ENCODE results near the gene STK38L.

STK38L gene

GRCh38 chr12:27319409-27319808 lies 75.3 kb downstream of the STK38L start:
- no peak for DNase-seq (ENCODE audit: low spot score)

GRCh38 chr12:27319848-27320247 lies 75.8 kb downstream of the STK38L start:
- DNase-seq (ENCODE audit: low spot score) = no peak

GRCh38 chr12:27324530-27324929 lies 80.4 kb downstream of the STK38L start:
- no peak for DNase-seq (ENCODE audit: low spot score)

GRCh38 chr12:27330846-27331245 lies 86.8 kb downstream of the STK38L start:
- DNase-seq (ENCODE audit: low spot score) = no peak

- no peak for DNase-seq (ENCODE audit: low spot score)
These were observed 87.3 kb downstream of the STK38L start for GRCh38 chr12:27331291-27331926.

- DNase-seq (ENCODE audit: low spot score) = no peak
These were observed 87.8 kb downstream of the STK38L start for GRCh38 chr12:27331927-27332324.

- no peak for DNase-seq (ENCODE audit: low spot score)
These were observed 88.3 kb downstream of the STK38L start for GRCh38 chr12:27332407-27332713.

- no peak for DNase-seq (ENCODE audit: low spot score)
These were observed 88.8 kb downstream of the STK38L start, which contains the start of gene BMAL2 for GRCh38 chr12:27332714-27333402. BMAL2 (plus strand) TSS chr12:27332836; CDS start chr12:27333073, 237 bp downstream.

- DNase-seq (ENCODE audit: low spot score) = no peak
These were observed 89.4 kb downstream of the STK38L start for GRCh38 chr12:27333403-27334009.

GRCh38 chr12:27334042-27334720 lies 90.1 kb downstream of the STK38L start:
- no peak for DNase-seq (ENCODE audit: low spot score)

- DNase-seq (ENCODE audit: low spot score) = no peak
These were observed 90.6 kb downstream of the STK38L start for GRCh38 chr12:27334721-27335082.

- no peak for DNase-seq (ENCODE audit: low spot score)
These were observed 91.5 kb downstream of the STK38L start for GRCh38 chr12:27335364-27336281.

GRCh38 chr12:27336282-27336653 lies 92.2 kb downstream of the STK38L start:
- no peak for DNase-seq (ENCODE audit: low spot score)

- DNase-seq (ENCODE audit: low spot score) = no peak
These were observed 93.3 kb downstream of the STK38L start for GRCh38 chr12:27337376-27337775.

- DNase-seq (ENCODE audit: low spot score) = no peak
These were observed 94.4 kb downstream of the STK38L start for GRCh38 chr12:27338473-27338872.

GRCh38 chr12:27340971-27341370 lies 96.9 kb downstream of the STK38L start:
- no peak for DNase-seq (ENCODE audit: low spot score)

GRCh38 chr12:27342536-27342935 lies 98.5 kb downstream of the STK38L start:
- no peak for DNase-seq (ENCODE audit: low spot score)

GRCh38 chr12:27343255-27344000 lies 99.3 kb downstream of the STK38L start:
- DNase-seq (ENCODE audit: low spot score) = no peak

GRCh38 chr12:27344246-27344645 lies 100.2 kb downstream of the STK38L start:
- DNase-seq (ENCODE audit: low spot score) = no peak

- no peak for DNase-seq (ENCODE audit: low spot score)
These were observed 100.7 kb downstream of the STK38L start for GRCh38 chr12:27344760-27345159.

- DNase-seq (ENCODE audit: low spot score) = no peak
These were observed 101.3 kb downstream of the STK38L start for GRCh38 chr12:27345376-27345775.
